CD4-positive, CD25-positive, alpha-beta regulatory T cell (primary cell): Measurements from ENCODE around the gene TTLL5. TPM values are rescaled to one million over a fixed set of nuclear protein-coding genes. Genes with fewer than 3 reads are reported as not detected.

ENCODE experiments used
- ATAC-seq, 2 donors: fragments of 150-1000 bp; cut with Tn5 transposase; one replicate each; pipeline ENCODE4 v1.10.0; 2021; ENCODE audit warnings: low read depth in 2 of 2, moderate number of reproducible peaks in 2 of 2, moderate library complexity in 1 of 2
- DNase-seq, 3 donors: peaks; one replicate each; pipeline versions ENCODE4 v3.0.0 to v3.0.0-alpha.2; 2012 to 2022; ENCODE audit warnings: mixed read lengths in 1 of 3
- H3K27ac ChIP-seq: one replicate; pipeline ENCODE4 v1.7.0; 2013; ENCODE audit warnings: mild to moderate bottlenecking, low read length; ENCODE audit not compliant: insufficient read depth, poor library complexity, severe bottlenecking
- H3K27me3 ChIP-seq: one replicate; pipeline ENCODE4 v1.7.0; 2013; ENCODE audit warnings: low read length; ENCODE audit not compliant: control insufficient read depth, insufficient read depth
- H3K36me3 ChIP-seq: one replicate; pipeline ENCODE4 v1.7.0; 2013; ENCODE audit warnings: mild to moderate bottlenecking, low read length, moderate library complexity; ENCODE audit not compliant: control insufficient read depth, insufficient read depth
- H3K4me1 ChIP-seq: 2 replicates; pipeline ENCODE4 v1.7.0; 2013; ENCODE audit warnings: mild to moderate bottlenecking, low read length; ENCODE audit not compliant: insufficient read depth, control insufficient read depth, poor library complexity, severe bottlenecking
- H3K4me3 ChIP-seq: one replicate; pipeline ENCODE4 v1.7.0; 2013; ENCODE audit warnings: low read depth, mild to moderate bottlenecking, low read length, moderate library complexity
- H3K9me3 ChIP-seq, 2 experiments: 1 replicate in 1 of 2; 2 replicates in 1 of 2; pipeline ENCODE4 v1.7.0; 2013; ENCODE audit warnings: low read length in 2 of 2, mild to moderate bottlenecking in 1 of 2, moderate library complexity in 1 of 2; ENCODE audit not compliant: control insufficient read depth in 2 of 2
- H3K27ac Mint-ChIP-seq, 3 donors: one replicate each; pipeline ENCODE4 v1.8.0; 2020 to 2022; ENCODE audit warnings: mild to moderate bottlenecking in 3 of 3, mixed read lengths in 3 of 3, moderate library complexity in 2 of 3
- H3K27me3 Mint-ChIP-seq: one replicate; pipeline ENCODE4 v1.8.0; 2022; ENCODE audit warnings: mild to moderate bottlenecking, mixed read lengths
- H3K36me3 Mint-ChIP-seq: one replicate; pipeline ENCODE4 v1.8.0; 2020; ENCODE audit warnings: mixed read lengths
- H3K4me1 Mint-ChIP-seq, 4 donors: one replicate each; pipeline ENCODE4 v1.8.0; 2020 to 2022; ENCODE audit warnings: mixed read lengths in 4 of 4, mild to moderate bottlenecking in 1 of 4
- H3K4me3 Mint-ChIP-seq, 4 donors: one replicate each; pipeline ENCODE4 v1.8.0; 2020 to 2022; ENCODE audit warnings: mild to moderate bottlenecking in 4 of 4, mixed read lengths in 4 of 4, moderate library complexity in 3 of 4
- H3K9me3 Mint-ChIP-seq, 7 donors: one replicate each; pipeline ENCODE4 v1.8.0; 2020 to 2022; ENCODE audit warnings: mixed read lengths in 7 of 7, mild to moderate bottlenecking in 3 of 7, moderate library complexity in 2 of 7
- polyA plus RNA-seq, 4 donors: library from polyadenylated mRNA; unstranded; fragments of 300-500 nt; fragmentation: Illumina TruSeq; gene quantifications; one replicate each; pipeline ENCODE4 v1.2.3, GENCODE V29; 2021
- total RNA-seq: library from RNA; stranded (reverse); gene quantifications from one replicate; pipeline ENCODE4 v1.2.3, GENCODE V29; 2022

The TTLL5 gene
- total and polyA plus RNA-seq, 5 donors from 2014 or later: 4.9 to 39.2 (median 8.7) TPM

DNA sequence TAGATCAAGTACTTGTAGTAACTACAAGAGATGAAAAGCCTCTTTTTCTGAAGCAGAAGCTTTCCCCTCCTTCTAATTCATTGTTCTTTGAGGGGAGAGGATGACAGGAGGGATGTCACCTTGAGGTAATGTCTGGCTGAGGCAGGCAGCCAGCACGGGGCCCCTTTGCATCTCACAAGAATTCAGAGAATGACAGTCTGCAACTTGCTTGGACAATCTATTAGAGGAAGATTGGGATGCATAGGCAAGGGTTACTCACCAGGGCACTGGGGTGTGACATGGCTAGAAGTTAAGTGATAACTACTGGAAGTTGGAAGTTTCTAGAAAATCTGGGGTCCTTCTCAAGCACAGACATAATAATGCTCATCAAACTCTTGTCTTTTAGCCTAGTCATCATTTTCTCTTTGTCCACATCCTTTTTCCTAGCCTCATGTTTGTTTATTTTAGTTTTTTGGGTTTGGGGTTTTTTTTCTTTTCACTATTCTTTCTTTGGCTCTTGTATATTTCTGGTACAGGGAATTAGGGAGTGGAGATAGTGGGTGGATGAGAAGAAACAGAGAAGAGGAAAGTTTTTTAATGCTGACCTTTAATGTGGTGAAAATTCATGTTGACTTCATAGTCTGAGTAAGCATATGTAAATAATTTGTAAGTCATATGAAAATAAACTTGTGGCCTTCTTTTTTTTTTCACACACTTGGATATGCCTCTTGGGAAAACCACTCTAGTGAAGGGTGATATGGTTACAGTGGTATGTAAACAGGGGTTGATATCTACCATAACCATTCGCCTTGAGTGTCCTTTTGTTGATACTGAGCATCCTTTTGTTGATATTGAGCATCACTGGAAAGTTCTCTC, 55.1 kb downstream of the TTLL5 start:
- H3K4me3 ChIP-seq: no peak overlapping the region
- no peaks in the 10 kb centered on the region for H3K4me1 ChIP-seq
- Mint-ChIP-seq H3K9me3 (no peaks in the 10 kb centered on the region), H3K4me1 (peaks cover 0 to 2% (median under 1%) of the 10 kb centered on the region in 4 donors), H3K27ac (peak overlapping the region in 1 of 3 donors; percentile 36), H3K36me3 (peaks cover 44% of the 10 kb centered on the region), H3K4me3 (no peak overlapping the region), H3K27me3 (no peaks in the 10 kb centered on the region)
- no peaks in the 10 kb centered on the region for H3K9me3 ChIP-seq
- DNase-seq: no peak
- no peaks in the 10 kb centered on the region for H3K27me3 ChIP-seq
- no peak overlapping the region for H3K27ac ChIP-seq
- no peak for ATAC-seq
- H3K36me3 ChIP-seq: peaks cover 18% of the 10 kb centered on the region

DNA sequence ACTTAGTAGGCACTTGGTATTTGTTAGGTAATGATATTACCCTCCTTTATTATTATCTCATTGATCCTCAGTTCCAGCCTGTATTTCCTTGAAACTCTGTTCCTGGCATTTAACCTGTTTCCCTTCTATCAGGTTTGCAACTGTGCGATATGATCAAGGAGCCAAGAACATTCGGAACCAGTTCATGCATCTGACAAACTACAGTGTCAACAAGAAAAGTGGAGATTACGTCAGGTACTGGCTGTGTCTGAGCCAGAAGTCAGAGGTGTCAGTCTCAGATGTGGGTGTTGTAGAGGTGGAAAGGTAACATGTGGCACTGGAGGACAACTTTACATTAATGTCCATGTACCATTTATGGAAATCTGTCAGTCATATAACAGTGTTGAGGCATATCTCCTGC, 56.7 kb downstream of the TTLL5 start:
- DNase-seq (no peak), ATAC-seq (no peak)
- no peak overlapping the region for H3K27ac Mint-ChIP-seq
- peaks cover 0 to 3% (median 1%) of the 10 kb centered on the region in 4 donors for H3K4me1 Mint-ChIP-seq
- Histone ChIP-seq H3K36me3 (peaks cover 18% of the 10 kb centered on the region), H3K27me3 (no peaks in the 10 kb centered on the region), H3K4me1 (no peaks in the 10 kb centered on the region), H3K9me3 (no peaks in the 10 kb centered on the region), H3K27ac (no peak overlapping the region), H3K4me3 (no peak overlapping the region)
- H3K9me3 Mint-ChIP-seq: no peaks in the 10 kb centered on the region
- no peak overlapping the region for H3K4me3 Mint-ChIP-seq
- H3K36me3 Mint-ChIP-seq: peaks cover 51% of the 10 kb centered on the region
- H3K27me3 Mint-ChIP-seq: no peaks in the 10 kb centered on the region

DNA sequence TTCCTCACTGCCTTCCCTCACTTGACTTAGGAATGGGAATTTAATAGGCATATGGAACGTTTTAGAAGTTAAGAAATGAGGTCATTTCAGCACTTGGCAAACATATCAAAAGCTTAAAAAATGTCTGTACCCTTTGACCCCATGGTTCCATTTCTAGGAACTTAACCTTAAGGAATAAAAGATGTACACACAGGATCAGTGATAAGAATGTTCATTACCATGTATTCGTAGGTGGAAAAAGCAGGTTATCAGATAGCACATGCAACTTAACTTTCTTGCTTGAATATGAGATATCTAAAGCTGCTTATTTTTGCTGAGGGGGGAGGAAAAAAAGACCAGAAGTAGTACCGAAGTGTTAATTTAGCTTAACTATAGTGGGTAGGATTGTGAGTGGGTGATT, 57.2 kb downstream of the TTLL5 start:
- Histone ChIP-seq H3K27ac (no peak overlapping the region), H3K9me3 (no peaks in the 10 kb centered on the region), H3K4me1 (no peaks in the 10 kb centered on the region), H3K36me3 (peaks cover 20% of the 10 kb centered on the region), H3K4me3 (no peak overlapping the region), H3K27me3 (no peaks in the 10 kb centered on the region)
- no peak for DNase-seq
- Mint-ChIP-seq H3K9me3 (no peaks in the 10 kb centered on the region), H3K36me3 (peaks cover 55% of the 10 kb centered on the region), H3K27me3 (no peaks in the 10 kb centered on the region), H3K4me3 (no peak overlapping the region), H3K4me1 (peaks cover 0 to 3% (median 2%) of the 10 kb centered on the region in 4 donors), H3K27ac (no peak overlapping the region)
- no peak for ATAC-seq

DNA sequence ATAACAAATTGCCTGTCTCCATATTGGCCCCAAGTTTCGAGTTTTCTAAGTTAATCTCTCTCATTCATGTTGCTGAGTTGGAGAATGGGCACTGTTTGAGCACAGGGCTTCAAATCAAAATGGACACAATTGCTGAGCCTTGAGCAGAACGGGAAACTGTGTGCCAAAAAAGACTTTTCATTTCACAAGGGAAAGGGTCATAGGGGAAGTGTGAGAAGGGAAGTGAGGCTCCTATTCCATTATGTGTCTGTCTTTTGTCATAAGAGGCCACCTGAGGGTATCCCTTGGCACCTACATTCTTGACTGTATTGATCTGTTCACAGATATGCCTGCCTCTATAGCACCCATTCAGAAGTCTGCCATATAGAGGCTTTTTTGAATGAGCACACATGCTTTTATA, 59.1 kb downstream of the TTLL5 start:
- Mint-ChIP-seq H3K4me1 (peaks cover 10 to 18% (median 17%) of the 10 kb centered on the region in 4 donors), H3K4me3 (no peak overlapping the region), H3K27me3 (no peaks in the 10 kb centered on the region), H3K36me3 (peaks cover 64% of the 10 kb centered on the region), H3K27ac (no peak overlapping the region), H3K9me3 (no peaks in the 10 kb centered on the region)
- Histone ChIP-seq H3K36me3 (peaks cover 20% of the 10 kb centered on the region), H3K27ac (no peak overlapping the region), H3K4me1 (peaks cover 8% of the 10 kb centered on the region), H3K4me3 (no peak overlapping the region), H3K27me3 (no peaks in the 10 kb centered on the region), H3K9me3 (no peaks in the 10 kb centered on the region)
- ATAC-seq (no peak), DNase-seq (no peak)

DNA sequence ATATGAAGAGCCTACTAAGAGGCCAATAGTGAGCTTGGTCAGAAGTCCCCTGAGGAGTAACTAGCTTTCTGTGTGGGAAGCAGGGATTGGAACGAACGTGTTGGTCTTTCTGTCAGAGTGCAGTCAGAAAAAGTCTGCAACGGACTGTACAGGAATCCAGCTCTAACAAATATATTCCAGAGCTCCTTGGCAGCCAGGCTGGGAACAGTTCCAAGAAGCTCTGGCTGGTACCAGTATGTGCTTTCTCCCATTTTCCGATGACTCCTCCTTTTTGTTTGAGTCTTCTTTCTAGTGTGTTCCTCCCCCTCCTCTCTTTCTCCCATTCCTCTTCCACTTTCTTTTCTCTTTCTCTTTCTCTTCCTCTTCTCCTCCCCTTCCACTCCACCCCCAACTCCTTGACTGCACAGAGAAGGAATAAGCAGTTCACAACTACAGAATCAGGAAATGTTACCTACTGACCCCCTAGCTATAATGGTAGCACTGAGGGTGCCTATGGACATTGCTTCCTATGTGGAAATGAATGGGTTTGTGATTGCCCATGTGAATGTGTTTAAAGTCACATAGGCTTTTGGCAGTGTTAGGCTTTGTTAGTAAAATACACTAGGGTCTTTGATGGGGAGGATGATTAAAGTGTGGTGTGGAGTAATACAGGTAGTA, 59.9 kb downstream of the TTLL5 start:
- ATAC-seq (no peak), DNase-seq (no peak)
- peaks cover 61% of the 10 kb centered on the region for H3K36me3 Mint-ChIP-seq
- Histone ChIP-seq H3K36me3 (peaks cover 20% of the 10 kb centered on the region), H3K9me3 (no peaks in the 10 kb centered on the region), H3K4me3 (no peak overlapping the region), H3K27ac (no peak overlapping the region), H3K27me3 (no peaks in the 10 kb centered on the region), H3K4me1 (peaks cover 8% of the 10 kb centered on the region)
- H3K4me3 Mint-ChIP-seq: no peak overlapping the region
- H3K9me3 Mint-ChIP-seq: no peaks in the 10 kb centered on the region
- H3K4me1 Mint-ChIP-seq: peaks cover 15 to 22% (median 19%) of the 10 kb centered on the region in 4 donors
- H3K27me3 Mint-ChIP-seq: no peaks in the 10 kb centered on the region
- no peak overlapping the region for H3K27ac Mint-ChIP-seq

DNA sequence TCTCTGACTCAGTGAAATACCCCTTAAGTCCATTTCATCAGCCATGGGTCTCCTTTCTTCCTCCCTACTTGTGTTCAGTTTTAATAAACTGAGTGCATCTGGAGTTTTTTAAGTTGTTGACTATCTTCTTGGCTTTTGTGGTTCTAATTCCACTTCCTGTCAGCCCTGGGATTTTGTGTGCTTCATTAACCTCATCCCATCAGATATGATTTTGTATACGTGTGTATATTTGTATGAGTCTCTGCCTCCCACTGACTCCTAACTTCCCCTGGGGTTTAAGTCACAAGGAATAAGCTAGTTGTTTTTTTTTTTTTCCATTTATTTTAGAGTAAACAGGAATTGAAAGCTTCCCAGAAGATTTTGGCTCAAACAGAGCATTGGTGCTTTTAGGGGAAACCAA, 62.7 kb downstream of the TTLL5 start:
- H3K27ac ChIP-seq: no peak overlapping the region
- DNase-seq (no peak), ATAC-seq (no peak)
- peaks cover 8% of the 10 kb centered on the region for H3K4me1 ChIP-seq
- no peaks in the 10 kb centered on the region for H3K9me3 ChIP-seq
- peaks cover 0 to 4% (median 0%) of the 10 kb centered on the region in 7 donors for H3K9me3 Mint-ChIP-seq
- no peaks in the 10 kb centered on the region for H3K27me3 Mint-ChIP-seq
- peaks cover 17 to 26% (median 19%) of the 10 kb centered on the region in 4 donors for H3K4me1 Mint-ChIP-seq
- peaks cover 20% of the 10 kb centered on the region for H3K36me3 ChIP-seq
- peaks cover 57% of the 10 kb centered on the region for H3K36me3 Mint-ChIP-seq
- no peak overlapping the region for H3K27ac Mint-ChIP-seq
- H3K4me3 Mint-ChIP-seq: no peak overlapping the region
- H3K4me3 ChIP-seq: no peak overlapping the region
- H3K27me3 ChIP-seq: no peaks in the 10 kb centered on the region

DNA sequence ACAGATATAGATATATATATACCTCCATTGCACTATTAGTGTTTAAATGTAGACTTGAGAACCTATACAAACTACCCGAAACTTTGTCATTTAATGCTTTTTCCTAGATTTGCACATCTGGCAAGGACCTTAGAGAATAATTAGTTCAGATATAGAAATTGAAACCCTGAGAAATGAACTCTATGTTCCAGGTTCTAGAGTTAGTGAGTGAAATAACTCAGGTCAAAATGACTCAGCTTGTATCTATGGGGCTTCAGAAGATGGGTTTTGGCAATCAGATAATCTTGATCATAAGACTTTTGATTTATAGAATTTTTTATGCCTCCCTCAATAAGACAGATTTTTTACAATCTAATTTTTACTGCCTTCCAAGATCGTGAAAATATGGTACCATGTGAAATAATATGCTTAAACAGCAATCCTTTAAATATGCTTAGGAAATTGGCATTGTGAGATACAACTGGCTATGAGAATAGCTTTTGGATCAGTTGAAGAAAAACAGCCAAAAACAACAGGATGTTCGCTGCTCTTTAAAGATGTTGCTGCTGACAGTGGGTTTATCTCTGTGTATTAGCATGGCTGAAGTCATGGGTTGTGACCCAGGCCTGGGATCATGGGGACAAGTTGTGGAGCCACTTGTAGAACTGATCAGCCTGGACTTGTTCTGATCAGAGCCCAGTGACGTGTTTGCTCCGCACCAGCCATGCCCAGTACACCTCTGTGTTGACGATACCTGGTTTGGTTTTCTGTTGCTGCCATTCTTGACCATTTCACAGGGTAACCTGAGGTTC, 63.6 kb downstream of the TTLL5 start:
- Mint-ChIP-seq H3K9me3 (peaks cover 0 to 4% (median 0%) of the 10 kb centered on the region in 7 donors), H3K36me3 (peaks cover 48% of the 10 kb centered on the region)
- no peak overlapping the region for H3K27ac ChIP-seq

More for the DNA sequence above, 63.6 kb downstream of the TTLL5 start:
- Mint-ChIP-seq H3K4me1 (peaks cover 18 to 32% (median 20%) of the 10 kb centered on the region in 4 donors), H3K27ac (peak overlapping the region in 2 of 3 donors; percentile 3 to 14), H3K27me3 (no peaks in the 10 kb centered on the region), H3K4me3 (no peak overlapping the region)
- H3K4me3 ChIP-seq: no peak overlapping the region
- ATAC-seq: no peak
- peaks cover 8% of the 10 kb centered on the region for H3K4me1 ChIP-seq
- H3K27me3 ChIP-seq: no peaks in the 10 kb centered on the region
- peak in 1 of 3 donors; percentile 14 for DNase-seq
- peaks cover 18% of the 10 kb centered on the region for H3K36me3 ChIP-seq
- no peaks in the 10 kb centered on the region for H3K9me3 ChIP-seq
